ENCODE data around the gene CIRBP. TPM values are rescaled to one million over a fixed set of nuclear protein-coding genes. Genes with fewer than 3 reads are reported as not detected.

CIRBP gene
- total and polyA plus RNA-seq, 9 of the 15 experiments (the other 6 are each of a cell fraction or from before 2014, with no cell fraction given), result 20.5 to 327 (median 176) TPM

GRCh38 chr19:1265615-1266128 is 3.5 kb upstream of the CIRBP start (continued):
- TF ChIP-seq CREB3L1 (IDR thresholded peaks at IDR 0.05; ENCODE audit: borderline replicate concordance, low read depth) (0 out of 2 replicates have a peak, but pooled peaks have one; percentile 22), ZBTB9 (CRISPR knock-in tag; IDR thresholded peaks at IDR 0.05) (no peak), ZNF830 (CRISPR knock-in tag; IDR thresholded peaks at IDR 0.05) (no peak), ETV1 (tag; conservative IDR thresholded peaks at IDR 0.05; ENCODE audit: low read depth) (no peak), DMBX1 (CRISPR knock-in tag; IDR thresholded peaks at IDR 0.05; ENCODE audit: borderline replicate concordance) (no peak), YY1 (IDR thresholded peaks at IDR 0.05; ENCODE audit: borderline replicate concordance in 1 of 3, control insufficient read depth in 1 of 3, extremely low read depth in 1 of 3, insufficient read depth in 3 of 3, insufficient read length in 1 of 3, insufficient replicate concordance in 2 of 3, low read depth in 1 of 3, low read length in 2 of 3) (peak in 1 of 3 experiments; percentile 2)

Measured in K562 (cell line).